Subcutaneous adipose tissue (tissue), 4 donors: ENCODE data around the gene GDE1. TPM values are rescaled to one million over a fixed set of nuclear protein-coding genes. Genes with fewer than 3 reads are reported as not detected.

Experiments used
- CTCF ChIP-seq: fragments of 450-650 bp; IDR thresholded peaks from one replicate; pipeline ENCODE4 v1.5.1; 2016; ENCODE audit warnings: low read depth, mild to moderate bottlenecking, control low read depth, antibody characterized with exemption, moderate library complexity
- total RNA-seq, 4 donors: library from RNA; depleted of rRNA; stranded (reverse); fragments of >200 nt; gene quantifications; one replicate each; pipeline ENCODE4 v1.1.0, GENCODE V29; 2016

Gene GDE1
- total RNA-seq, 4 donors from 2014 or later = 63.3 to 86.3 (median 74.5) TPM

DNA sequence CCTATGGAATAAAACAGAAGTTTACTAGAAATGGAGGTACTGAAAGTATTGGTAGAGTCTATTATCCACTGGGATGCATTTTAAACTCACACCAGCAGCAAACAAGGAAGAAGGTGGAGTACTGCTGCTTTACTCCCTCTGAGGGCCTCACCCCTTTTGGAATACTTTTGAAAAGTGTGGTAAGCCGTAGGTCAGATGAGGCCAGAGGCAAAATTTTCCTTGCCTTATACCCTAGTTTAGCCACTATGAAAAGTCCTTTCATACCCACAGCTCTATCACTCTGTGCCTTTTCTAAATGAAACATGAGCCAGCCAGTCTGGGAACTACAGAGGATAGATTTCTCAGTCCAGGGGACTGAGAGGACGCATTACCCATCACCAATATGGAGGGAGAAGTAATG, 14.0 kb downstream of the GDE1 start:
- no peak for TF ChIP-seq CTCF

- TF ChIP-seq CTCF = no peak
These were observed 14.9 kb downstream of the GDE1 start for GRCh38 chr16:19506965-19507364.

DNA sequence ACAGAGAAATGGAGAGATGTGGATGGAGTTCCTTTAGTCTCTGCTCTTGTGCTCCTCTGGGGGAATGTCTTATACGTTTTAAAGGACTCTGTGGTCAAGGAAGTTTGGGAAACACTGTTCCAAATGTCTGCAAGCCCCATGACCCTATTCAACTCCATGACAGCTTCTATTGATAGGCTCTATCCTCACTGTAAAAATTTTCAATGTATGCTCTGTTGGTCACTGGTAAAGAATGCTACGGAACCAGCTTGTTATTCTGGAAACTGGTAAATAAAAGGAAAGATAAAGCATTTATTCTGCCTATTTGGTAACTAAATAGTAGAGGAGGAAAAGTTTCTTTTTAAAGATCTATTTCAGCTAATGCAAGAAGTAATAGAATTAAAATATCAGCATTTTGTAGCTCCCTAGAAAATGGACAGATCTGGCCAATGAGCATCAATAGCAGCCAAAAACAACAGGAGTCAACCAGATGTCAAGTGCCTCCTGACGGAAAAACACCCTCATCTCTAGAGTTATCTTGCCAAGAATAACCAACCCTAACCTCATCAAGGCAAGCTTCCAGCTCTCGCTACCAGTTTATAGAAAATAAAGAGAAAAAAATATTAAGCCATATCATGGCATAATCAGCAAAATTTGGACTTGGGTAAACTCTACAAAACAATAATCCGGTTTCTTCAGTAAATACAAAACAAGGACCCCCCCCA, 16.1 kb downstream of the GDE1 start:
- no peak for TF ChIP-seq CTCF

DNA sequence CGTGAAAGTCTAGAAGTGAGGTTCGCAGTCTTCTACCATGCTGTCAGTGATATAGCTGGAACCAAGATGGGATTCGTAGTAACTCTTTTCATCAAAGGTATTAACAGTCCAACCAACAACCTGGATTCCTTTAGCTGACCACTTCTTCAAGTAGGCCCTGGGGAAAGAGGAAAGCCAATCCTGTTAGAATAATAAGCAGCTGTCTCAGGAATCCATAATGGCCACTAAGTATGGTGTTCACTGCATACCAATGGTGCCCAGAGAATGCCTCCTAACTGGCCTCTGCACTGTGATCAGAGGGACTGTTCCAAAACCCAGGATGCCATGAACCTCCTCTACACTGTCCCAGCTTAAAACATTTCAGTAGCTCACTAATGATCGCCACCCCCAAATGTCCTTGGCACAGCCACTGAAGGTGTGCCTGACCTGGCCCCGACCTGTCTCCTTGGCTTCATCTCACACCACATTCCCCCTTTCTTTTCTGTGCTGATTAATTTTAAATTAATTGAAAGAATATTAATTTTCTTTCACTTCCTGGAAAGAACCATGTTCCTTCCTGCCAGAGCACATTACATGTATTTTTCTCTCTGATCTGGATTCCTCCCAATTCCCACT, 18.3 kb downstream of the GDE1 start:
- TF ChIP-seq CTCF = no peak

- no peak for TF ChIP-seq CTCF
These were observed 19.3 kb downstream of the GDE1 start for GRCh38 chr16:19502395-19503131.

GRCh38 chr16:19499481-19499880, 22.4 kb downstream of the GDE1 start:
- TF ChIP-seq CTCF = no peak

- TF ChIP-seq CTCF = no peak
These were observed 22.9 kb downstream of the GDE1 start for GRCh38 chr16:19499006-19499405.
